Stimulated activated CD4-positive, alpha-beta T cell treated with anti-CD3 and anti-CD28 coated beads, Interleukin-2, amount 100 ng/mL, for 4 hours (primary cell): ENCODE measurements around the gene CACNA1C.

Source experiments
- DNase-seq: peaks from one replicate; pipeline ENCODE4 v3.0.0-alpha.2; 2020; ENCODE audit warnings: low read depth

Gene CACNA1C

GRCh38 chr12:2391740-2392331, 339.0 kb downstream of the CACNA1C start:
- DNase-seq: no peak

DNA sequence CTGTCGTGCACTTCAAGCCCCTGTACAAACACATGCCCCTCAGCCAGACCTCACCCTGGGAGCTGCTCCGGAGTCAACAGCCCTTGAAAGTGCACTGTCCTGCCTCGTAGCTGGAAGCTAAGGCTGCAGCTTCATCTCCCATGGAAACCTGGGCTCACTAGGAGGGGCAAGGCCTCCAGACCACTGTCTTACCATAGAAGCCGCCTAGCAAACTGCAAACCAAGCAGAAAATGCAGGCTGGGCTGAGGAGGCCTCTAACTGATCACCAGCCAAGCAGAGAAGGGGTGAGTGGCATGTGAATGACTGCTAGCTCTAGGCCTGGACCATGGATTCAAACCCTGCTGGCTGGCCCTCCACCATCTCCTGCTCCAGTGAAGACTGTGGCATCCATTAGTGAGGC, 340.2 kb downstream of the CACNA1C start:
- no peak for DNase-seq

- DNase-seq: no peak
These were observed 341.2 kb downstream of the CACNA1C start for GRCh38 chr12:2393996-2394395.

GRCh38 chr12:2395354-2395977, 342.7 kb downstream of the CACNA1C start:
- no peak for DNase-seq

DNA sequence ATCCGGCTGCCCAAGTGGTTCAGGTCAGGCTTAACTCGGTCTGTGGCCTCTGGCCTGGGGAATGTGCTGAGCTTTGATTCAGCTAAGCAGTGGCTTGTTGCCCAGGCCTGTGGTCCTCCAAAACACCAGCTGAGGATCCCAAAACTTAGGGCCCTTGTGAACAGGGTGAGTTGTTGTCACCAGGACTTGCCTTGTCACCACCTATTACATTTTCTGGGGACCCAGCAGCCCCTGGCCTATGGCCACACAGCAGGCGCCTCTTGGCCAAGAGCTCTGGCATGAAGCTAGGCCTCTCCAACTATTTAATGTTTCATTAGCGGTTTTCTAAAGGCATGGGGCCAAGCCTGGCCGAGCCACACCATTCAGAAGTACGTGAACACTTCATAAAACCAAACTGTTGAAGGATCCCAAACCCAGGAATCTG, 343.7 kb downstream of the CACNA1C start:
- no peak for DNase-seq

- no peak for DNase-seq
These were observed 344.7 kb downstream of the CACNA1C start for GRCh38 chr12:2397356-2398045.

- DNase-seq: no peak
These were observed 348.3 kb downstream of the CACNA1C start for GRCh38 chr12:2401040-2401439.

DNA sequence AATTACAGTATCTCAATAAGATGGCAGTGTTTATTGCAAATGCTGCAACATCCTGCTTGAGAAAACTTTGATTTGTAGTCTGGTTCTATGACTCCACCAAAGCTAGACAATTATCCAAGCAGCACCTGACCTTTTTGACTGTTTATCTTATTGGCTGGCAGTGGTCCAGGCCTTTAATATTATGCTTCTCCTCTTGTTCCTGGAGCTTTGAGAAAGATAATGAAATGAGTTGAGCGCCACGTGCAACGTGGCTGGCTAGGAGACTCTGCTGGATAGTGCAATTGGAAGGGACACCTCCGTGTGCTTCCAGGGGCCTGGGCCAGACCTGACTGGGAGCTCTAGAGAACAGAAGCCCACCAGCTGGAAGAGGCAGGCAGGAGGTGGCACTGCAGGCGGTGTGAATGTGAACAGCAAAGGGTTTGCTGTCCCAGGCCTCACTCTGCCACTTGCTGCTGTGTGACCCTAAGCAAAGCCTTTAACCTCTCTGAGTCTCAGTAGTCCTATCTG, 349.3 kb downstream of the CACNA1C start:
- DNase-seq: no peak

- no peak for DNase-seq
These were observed 350.6 kb downstream of the CACNA1C start for GRCh38 chr12:2403221-2403976.

DNA sequence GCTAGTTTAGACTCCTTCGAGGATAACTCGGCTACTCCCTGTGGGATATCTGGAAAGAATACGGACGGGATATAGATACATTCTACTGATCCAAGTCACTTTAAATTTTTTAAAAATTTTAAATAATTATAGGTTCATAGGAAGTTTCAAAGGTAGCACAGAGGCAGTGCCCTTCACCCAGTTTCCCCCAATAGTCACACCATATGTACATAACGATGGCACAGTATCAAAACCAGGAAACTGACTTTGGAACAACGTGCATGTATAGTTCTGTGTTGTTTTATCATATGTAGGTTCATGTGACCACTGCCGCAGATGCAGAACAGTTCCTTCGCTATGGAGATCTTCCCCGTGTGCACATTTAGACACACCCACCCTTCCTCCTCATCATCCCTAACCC, 352.3 kb downstream of the CACNA1C start:
- no peak for DNase-seq

DNA sequence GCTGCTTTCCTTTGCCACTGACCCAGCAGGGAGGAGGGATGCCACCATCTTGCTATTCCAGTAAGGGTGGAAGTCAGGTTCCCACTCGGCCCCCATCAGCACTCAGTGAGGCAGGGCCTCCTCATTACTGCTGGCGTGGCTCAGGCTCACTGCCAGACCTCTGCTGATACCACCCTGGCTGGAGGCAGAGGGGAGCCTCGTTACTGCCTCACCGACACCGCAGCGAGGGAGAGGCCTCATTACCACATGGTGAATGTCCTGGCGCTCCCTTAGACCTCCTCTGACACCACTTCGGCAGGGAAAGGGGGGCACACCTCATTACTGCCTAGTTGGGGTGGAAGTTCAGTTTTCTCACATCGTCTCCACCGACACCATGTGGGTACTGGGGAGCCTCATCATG, 354.1 kb downstream of the CACNA1C start:
- DNase-seq: no peak

DNA sequence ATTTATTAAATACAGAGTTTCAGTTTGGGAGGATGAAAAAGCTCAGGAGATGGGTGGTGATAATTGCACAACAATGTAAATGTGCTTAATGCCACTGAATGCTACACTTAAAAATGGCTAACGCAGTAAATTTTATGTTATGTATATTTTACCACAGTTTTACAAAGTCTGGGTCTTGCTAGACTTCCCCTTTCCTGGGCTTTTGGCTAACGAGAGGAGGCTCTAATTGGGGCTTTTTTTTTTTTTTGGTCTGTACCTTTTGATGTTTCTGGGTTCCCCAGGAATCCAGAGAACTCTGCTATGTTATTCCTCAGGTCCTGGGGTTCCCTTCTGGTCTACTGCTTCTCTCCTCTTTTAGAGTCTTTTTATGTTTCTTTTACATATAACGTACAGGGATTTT, 355.5 kb downstream of the CACNA1C start:
- no peak for DNase-seq

DNA sequence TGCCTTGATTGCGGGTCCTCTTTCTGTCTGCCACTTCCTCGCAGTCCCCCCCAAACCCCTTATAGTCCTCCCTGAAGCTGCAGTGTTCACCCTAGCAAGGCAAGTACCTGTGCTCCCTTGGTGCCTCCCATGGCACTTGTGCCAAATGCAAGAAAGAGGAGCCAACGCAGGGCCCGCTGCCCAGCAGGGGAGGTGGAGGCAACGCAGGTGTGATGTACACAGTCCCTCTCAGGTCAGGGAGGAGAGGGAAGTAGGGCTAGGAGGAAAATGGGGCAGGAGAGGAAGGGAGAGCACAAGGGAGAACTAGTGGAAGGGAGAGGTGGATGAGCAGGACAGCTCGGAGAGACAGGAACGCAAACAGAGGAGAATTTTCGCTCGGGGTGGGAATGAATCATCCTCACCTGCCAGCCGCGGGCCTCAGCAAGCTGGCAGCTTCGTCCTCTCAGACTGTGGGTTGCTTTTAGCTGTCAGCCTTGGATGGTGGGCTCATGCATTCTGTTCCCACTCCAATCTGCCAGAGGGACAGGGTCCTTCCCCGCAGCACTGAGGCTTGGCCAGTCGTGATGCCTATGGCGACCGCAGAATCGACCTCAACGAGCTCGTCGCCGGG, 357.0 kb downstream of the CACNA1C start:
- no peak for DNase-seq

- no peak for DNase-seq
These were observed 357.7 kb downstream of the CACNA1C start for GRCh38 chr12:2410496-2410895.

DNA sequence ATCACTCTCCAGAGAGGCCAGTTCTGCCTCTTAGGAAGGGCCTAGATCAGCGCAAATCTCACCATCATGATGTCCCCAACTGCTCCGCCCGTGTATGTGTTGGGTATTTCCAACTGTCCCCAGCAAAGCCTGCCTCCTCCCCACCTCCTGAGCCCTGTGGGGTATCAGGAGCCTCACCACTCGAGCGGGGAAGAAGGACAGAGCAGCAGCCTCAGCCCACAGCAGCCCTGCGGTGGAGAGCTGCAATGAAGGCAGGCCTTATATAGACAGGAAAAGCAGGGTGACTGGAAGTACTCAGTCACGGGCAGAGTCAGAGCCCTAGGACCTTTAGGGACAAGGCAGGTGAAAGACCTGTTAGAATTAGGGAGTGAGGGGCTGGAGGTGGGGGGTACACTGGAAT, 358.2 kb downstream of the CACNA1C start:
- no peak for DNase-seq

DNA sequence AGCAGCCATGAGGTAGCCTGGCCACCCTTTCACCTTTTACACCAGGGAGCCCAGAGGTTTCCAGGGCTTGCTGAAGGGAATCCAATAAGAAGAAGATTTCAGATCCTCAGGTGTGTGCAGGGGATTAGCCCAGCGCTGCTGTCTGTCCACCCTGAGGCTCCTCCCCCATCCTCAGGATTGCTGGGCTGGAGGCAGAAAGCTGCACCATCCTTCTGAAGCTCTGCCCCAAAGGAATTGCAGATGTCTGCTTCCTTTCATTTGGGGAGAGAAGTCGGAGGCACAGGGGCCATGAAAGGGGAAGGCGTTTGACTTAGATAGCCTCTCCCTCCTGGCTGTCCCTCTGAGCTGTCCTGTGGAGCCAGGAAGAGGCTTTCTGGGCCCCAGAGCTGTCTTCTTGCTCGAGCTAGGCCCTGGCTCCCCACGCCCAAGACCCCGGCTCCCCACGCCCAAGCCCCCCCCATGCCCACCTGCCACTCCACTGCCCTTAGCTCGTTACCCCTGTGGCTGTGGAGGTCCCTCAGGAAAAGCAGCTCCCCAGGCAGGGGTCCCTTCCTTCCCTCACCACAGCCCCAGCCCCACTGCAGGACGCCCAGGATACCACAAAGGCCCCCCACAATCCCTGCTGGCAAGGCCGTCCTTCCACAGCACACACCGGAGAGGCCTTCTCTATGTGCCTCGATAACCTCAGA, 359.0 kb downstream of the CACNA1C start:
- DNase-seq: no peak

- DNase-seq: no peak
These were observed 359.5 kb downstream of the CACNA1C start for GRCh38 chr12:2412305-2412643.

DNA sequence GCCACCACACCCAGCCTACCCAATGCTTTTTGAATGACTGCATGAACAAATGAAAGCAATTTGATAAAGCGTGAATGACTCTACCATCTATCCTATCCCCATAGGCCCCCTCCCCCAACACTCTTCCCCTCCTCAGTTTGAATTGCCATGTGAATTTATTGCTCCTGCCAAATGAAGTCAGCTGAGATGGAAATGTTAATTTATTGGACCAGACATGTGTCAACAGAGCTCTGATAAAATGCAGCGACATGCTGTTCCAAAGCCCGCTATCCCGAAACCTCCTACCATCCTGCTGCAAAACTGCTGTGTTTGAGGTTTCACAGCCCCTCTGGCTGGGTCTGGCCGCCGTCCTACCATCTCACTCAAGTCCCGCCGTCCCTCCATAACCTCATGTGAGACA, 360.5 kb downstream of the CACNA1C start:
- DNase-seq: no peak

DNA sequence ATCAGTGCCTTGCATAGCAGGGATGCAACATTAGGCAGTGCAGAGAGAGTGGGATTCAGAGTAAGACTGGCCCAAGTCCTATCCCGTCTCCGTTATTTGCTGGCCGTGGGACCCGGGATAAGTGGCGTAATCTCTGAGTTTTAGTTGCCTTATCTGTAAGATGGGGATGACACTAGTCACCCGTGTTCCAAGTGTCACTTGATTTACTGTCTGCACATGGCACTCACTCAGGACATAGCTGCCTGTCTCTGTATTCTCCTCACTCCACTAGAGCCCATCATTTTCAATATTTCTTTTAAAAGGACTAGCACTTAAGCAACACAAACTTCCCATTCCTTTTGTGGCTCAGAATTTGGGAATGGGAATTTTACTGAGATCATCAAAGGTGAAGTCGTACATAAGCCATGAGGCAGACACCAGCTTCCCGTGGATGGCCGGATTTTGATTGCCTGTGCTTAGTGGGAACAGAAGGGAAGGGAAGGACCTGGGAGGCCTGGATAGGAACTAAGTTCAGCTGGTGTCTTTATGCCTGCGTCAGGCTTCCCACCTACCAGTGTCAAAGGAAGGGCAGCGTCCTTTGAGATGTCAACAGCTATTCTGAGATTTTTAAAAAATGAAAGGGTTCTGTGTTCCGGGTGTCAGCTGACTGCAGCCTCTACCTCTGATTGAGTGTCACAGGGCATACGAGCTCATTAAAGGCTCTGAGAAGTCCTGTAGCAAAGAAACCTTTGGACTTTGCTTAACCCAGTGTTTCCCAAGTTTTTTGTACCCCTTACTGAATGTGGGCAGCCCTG, 361.4 kb downstream of the CACNA1C start:
- DNase-seq: no peak

GRCh38 chr12:2414810-2415567, 362.2 kb downstream of the CACNA1C start:
- no peak for DNase-seq
